ENCODE data around the gene IGLL1. TPM values are rescaled to one million over a fixed set of nuclear protein-coding genes. Genes with fewer than 3 reads are reported as not detected.

IGLL1 gene
- total RNA-seq, 1 experiment from 2014 or later = not detected

DNA sequence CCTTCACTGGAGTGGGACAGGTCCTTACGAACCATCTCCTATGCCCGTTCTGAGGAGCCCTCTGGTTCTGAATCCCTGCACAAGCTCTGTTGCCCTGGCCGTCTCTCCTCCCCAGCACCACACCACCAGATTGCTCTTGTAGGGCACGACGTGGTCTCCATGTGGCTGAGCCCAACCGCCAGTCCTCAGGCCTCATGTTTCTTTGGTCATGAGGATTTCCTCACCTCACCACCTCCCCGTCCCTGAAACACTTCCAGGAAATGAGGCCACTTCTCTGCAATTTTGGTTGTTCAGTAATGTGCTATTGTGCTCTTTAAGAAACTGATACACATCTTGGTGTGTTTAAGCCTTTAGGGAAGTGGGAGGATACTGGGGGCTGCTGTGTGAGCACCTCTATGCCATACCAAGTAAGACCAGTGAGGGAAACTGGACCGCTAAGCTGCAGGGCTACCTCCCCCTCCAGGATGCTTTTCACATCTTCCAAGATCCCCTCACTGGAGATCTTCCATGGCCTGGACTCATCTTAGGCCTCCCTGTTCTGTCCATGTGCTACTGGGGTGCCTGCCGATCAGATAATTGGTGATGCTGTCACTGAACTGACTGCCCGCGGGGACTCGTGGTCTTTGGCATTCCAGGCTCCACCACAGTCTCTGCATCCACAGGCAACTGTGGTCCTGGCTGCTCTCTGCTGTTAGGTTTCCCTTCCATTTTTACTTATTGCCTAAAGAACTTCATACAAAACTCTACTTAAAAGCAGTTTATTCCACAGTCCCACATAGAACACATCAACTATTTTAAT lies 30.1 kb upstream of the IGLL1 start:
- DNase-seq (ENCODE audit: unreplicated experiment) = no peak
- no TSS peak for BruUV-seq (replicated peaks)
- Mint-ChIP-seq H3K4me1 (ENCODE audit: insufficient read depth, unreplicated experiment) (no peaks in the 10 kb centered on the region), H3K9me3 (ENCODE audit: unreplicated experiment) (no peaks in the 10 kb centered on the region), H3K27me3 (ENCODE audit: insufficient read depth, unreplicated experiment) (peaks cover 31% of the 10 kb centered on the region), H3K27ac (ENCODE audit: low read depth, unreplicated experiment) (no peak overlapping the region), H3K36me3 (ENCODE audit: insufficient read depth, unreplicated experiment) (no peaks in the 10 kb centered on the region), H3K4me3 (ENCODE audit: unreplicated experiment) (no peak overlapping the region)
- TF ChIP-seq CTCF (IDR thresholded peaks at IDR 0.05; ENCODE audit: unreplicated experiment) = no peak
- intact Hi-C loops (cut with micrococcal nuclease) = no loop called here
- CTCF ChIA-PET = interaction anchor here (0.6 to 0.7 kb wide), 2 partner anchors 656 to 950 kb away, joined by 3 read pairs; no protein-coding TSS in a partner anchor
- POLR2A ChIA-PET = no interaction called here

DNA sequence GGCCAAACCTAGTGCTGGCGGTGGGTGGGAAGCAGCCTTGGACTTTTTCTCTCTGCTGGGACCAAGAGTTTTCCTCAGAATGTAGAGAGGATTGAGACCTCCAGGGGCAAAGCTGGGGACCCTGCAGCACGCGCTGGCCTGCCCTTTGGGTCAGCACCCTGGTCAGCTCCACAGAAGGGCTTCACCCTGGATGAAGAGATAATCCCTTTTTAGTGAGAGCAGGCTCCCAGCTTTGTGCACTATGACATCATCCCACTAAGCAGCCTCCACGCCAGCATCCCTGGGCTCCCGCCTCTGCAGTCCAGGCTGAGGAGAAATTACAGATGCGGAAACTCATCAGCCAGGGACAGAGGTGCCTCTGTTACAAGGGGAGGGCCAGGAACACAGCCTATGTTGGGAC lies 28.5 kb upstream of the IGLL1 start:
- ChIA-PET CTCF (no interaction called here), POLR2A (interaction anchor here (0.7 kb wide), 1 partner anchor 596 kb away, joined by 3 read pairs; no protein-coding TSS in a partner anchor)
- Mint-ChIP-seq H3K36me3 (ENCODE audit: insufficient read depth, unreplicated experiment) (no peaks in the 10 kb centered on the region), H3K27me3 (ENCODE audit: insufficient read depth, unreplicated experiment) (peaks cover 24% of the 10 kb centered on the region), H3K9me3 (ENCODE audit: unreplicated experiment) (no peaks in the 10 kb centered on the region), H3K4me1 (ENCODE audit: insufficient read depth, unreplicated experiment) (no peaks in the 10 kb centered on the region), H3K27ac (ENCODE audit: low read depth, unreplicated experiment) (no peak overlapping the region), H3K4me3 (ENCODE audit: unreplicated experiment) (no peak overlapping the region)
- intact Hi-C loops (cut with micrococcal nuclease) = no loop called here
- no peak for TF ChIP-seq CTCF (IDR thresholded peaks at IDR 0.05; ENCODE audit: unreplicated experiment)
- DNase-seq (ENCODE audit: unreplicated experiment) = peak; percentile 24
- no TSS peak for BruUV-seq (replicated peaks)

DNA sequence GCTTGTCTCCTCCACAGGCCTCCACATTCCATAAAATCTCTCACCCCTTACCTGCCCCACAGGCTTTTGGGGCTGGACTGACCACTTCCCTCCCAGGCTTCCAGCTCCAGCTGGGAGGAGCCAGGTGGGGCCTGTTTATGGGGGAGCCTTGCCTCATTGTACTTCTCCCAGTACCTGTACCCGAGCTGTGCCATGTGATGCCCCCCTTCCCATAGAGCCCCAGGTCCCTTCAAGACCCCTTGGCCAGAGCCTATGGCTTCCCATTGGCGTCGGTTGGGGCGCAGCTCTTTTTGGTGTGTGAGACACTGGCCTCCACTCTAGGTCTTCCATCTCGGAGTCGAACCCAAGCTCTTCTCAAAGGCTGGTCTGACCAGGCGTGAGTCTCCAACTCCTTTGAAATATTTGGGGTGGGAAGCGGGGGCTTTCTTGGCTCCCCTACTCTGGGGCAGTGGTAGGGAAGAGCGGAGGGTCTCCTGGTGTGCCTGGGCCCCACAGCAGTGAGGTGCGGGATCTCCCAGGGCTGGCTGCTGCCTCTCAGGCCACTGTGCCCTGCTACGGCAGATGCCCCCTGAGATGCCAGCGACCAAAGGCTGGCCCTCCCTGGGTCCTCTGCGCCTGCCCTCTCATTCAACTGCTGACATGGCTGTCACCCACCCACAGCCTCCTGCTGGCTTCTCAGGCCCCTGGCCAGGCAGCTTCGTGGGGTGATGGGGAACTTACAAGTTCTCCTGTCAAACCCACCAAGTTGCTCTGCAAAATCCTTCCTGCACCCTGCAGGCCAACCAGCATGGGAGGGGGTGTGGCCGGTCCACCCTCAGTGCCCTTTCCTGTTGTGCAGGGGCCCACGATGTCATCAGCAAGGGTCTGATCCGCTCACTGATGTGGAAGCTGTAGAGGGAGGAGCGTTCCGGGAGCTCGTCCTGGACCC lies 26.4 kb upstream of the IGLL1 start:
- Mint-ChIP-seq H3K4me1 (ENCODE audit: insufficient read depth, unreplicated experiment) (no peaks in the 10 kb centered on the region), H3K4me3 (ENCODE audit: unreplicated experiment) (no peak overlapping the region), H3K27me3 (ENCODE audit: insufficient read depth, unreplicated experiment) (peaks cover 32% of the 10 kb centered on the region), H3K36me3 (ENCODE audit: insufficient read depth, unreplicated experiment) (peaks cover 6% of the 10 kb centered on the region), H3K9me3 (ENCODE audit: unreplicated experiment) (no peaks in the 10 kb centered on the region), H3K27ac (ENCODE audit: low read depth, unreplicated experiment) (no peak overlapping the region)
- ChIA-PET CTCF (interaction anchor here (0.7 to 1.3 kb wide), 3 partner anchors 24 to 647 kb away, joined by 3 read pairs; no protein-coding TSS in a partner anchor), POLR2A (interaction anchor here (0.5 kb wide), 1 partner anchor 410 kb away, joined by 3 read pairs; no protein-coding TSS in a partner anchor)
- no TSS peak for BruUV-seq (replicated peaks)
- DNase-seq (ENCODE audit: unreplicated experiment) = no peak
- intact Hi-C loops (cut with micrococcal nuclease) = no loop called here
- TF ChIP-seq CTCF (IDR thresholded peaks at IDR 0.05; ENCODE audit: unreplicated experiment) = no peak

Data from MCF 10A (cell line).